Adrenal gland (tissue), 12 donors: ENCODE data around the gene C1R. TPM values are rescaled to one million over a fixed set of nuclear protein-coding genes. Genes with fewer than 3 reads are reported as not detected.

Experiments
- DNase-seq, 7 donors: peaks; one replicate each; pipeline ENCODE4 v3.0.0-alpha.2; 2019 to 2020
- H3K27ac ChIP-seq, 5 donors: fragments of 200-600 bp; sonication (generic) in 4 of 5; 1 replicate in 3 of 5; 2 replicates in 2 of 5; pipeline versions ENCODE4 v1.5.1 to v1.8.0; 2016 to 2020; ENCODE audit warnings: mild to moderate bottlenecking in 1 of 5
- H3K27me3 ChIP-seq: fragments of 200-600 bp; 2 replicates; pipeline ENCODE4 v1.8.0; 2021
- H3K36me3 ChIP-seq, 2 donors: fragments of 200-600 bp; replicated peaks in 1 of 2; 1 replicate in 1 of 2; 2 replicates in 1 of 2; pipeline versions ENCODE4 v1.5.1 to v1.8.0; 2018 to 2022
- H3K4me1 ChIP-seq, 2 donors: fragments of 200-600 bp; replicated peaks in 1 of 2; 1 replicate in 1 of 2; 2 replicates in 1 of 2; pipeline versions ENCODE4 v1.5.1 to v1.8.0; 2018 to 2021
- H3K4me3 ChIP-seq, 4 donors: fragments of 200-600 bp; sonication (generic) in 3 of 4; one replicate each; pipeline ENCODE4 v1.5.1; 2016 to 2018
- H3K9me3 ChIP-seq, 3 donors: fragments of 200-600 bp; sonication (generic) in 1 of 3; replicated peaks in 1 of 3; 1 replicate in 2 of 3; 2 replicates in 1 of 3; pipeline versions ENCODE4 v1.5.1 to v1.8.0; 2016 to 2021
- POLR2A ChIP-seq, 2 donors: fragments of 450-650 bp; IDR thresholded peaks; one replicate each; pipeline ENCODE4 v1.6.1; 2017; ENCODE audit warnings: antibody characterized with exemption in 2 of 2, mild to moderate bottlenecking in 2 of 2, moderate library complexity in 1 of 2
- WGBS, 4 donors: extraction: QIAGEN DNeasy Blood & Tissue Kit in 2 of 4; methylation state at CpG; one replicate each; pipeline versions ENCODE4 v1.1.5 to v1.1.7; 2013 to 2017; 5-methylcytosine and 5-hydroxymethylcytosine counted together
- intact Hi-C, 2 donors: fragments of 100-400 bp; cut with DNase I; formaldehyde crosslinking; loops; one replicate each; pipeline versions ENCODE4 v1.14.1 to v1.15.0; 2022 to 2023
- polyA plus RNA-seq, 3 donors: library from polyadenylated mRNA; stranded (reverse); fragments of 200-250 nt in 2 of 3; fragments of 350-450 nt in 1 of 3; fragmentation: Illumina TruSeq in 1 of 3; extraction: RNeasy Lipid Tissue Mini Kit (QIAGEN cat#74804) in 1 of 3; gene quantifications; one replicate each; pipeline ENCODE4 v1.2.3, GENCODE V29; 2013 to 2014
- total RNA-seq, 9 donors: library from RNA; depleted of rRNA in 4 of 9; stranded (reverse); fragments of >200 nt in 4 of 9; fragments of 120-200 nt in 1 of 9; fragmentation: NEBNext Ultra II Directional in 1 of 9; extraction: Animal tissue kit (Norgen Biotek cat#: 25700) in 1 of 9; gene quantifications; one replicate each; pipeline versions ENCODE4 v1.1.0 to v1.2.4, GENCODE V29; 2013 to 2023
- TF ChIP-seq, protein P1 (sequence below), 6 experiments: fragments of 450-650 bp in 4 of 6; fragments of 200-600 bp in 2 of 6; sonication (generic) in 1 of 6; IDR thresholded peaks; 1 replicate in 5 of 6; 2 replicates in 1 of 6; pipeline versions ENCODE4 v1.5.1 to v1.8.0; 2016 to 2021; ENCODE audit warnings: antibody characterized with exemption in 6 of 6, mild to moderate bottlenecking in 2 of 6, moderate library complexity in 1 of 6
- donor health status: healthy with polysubstance abuse.
- donor health status: Bipolar disorder and iron deficiency.
- donor health status: DM: yes; HTN: yes; CAD: no.
- donor health status: DM: no; HTN: no; CAD: no.
- donor health status: DM: no; HTN: no; CAD: no.
- donor health status: DM: yes; HTN: yes; CAD: no.

Gene C1R
- total and polyA plus RNA-seq, 12 donors, result 10.3 to 1,160 (median 366) TPM

DNA sequence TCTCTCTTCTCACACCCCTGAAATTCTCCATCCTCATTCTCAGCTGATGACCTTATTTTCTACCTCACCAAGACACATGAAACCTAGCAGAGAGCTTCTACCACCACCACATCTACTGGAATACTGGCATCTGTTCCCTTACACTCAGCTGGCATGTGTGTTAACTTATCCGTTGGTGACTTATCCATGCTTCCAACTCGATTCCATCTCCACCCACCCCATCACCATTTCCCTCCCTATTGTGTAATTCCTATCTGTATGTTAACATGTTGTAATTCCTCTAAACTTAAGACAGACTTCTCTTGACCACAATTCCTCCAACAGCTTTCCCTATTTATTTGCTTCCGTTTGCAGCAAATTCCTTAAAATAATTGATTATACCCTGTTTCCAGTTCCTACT is 16.3 kb downstream of the C1R start:
- Histone ChIP-seq H3K27ac (no peak overlapping the region), H3K9me3 (no peaks in the 10 kb centered on the region), H3K27me3 (no peaks in the 10 kb centered on the region), H3K4me3 (no peak overlapping the region), H3K36me3 (peaks cover 0 to 10% of the 10 kb centered on the region in 2 donors), H3K4me1 (peaks cover 0 to 9% of the 10 kb centered on the region in 2 donors)
- no peak for DNase-seq
- WGBS, 4 donors, result 75 to 79% (median 78%) methylated on average over 3 of the region's 3 CpGs
- intact Hi-C loops, result no loop called here
- TF ChIP-seq POLR2A (IDR thresholded peaks at IDR 0.05), result no peak
- TF ChIP-seq, protein P1, sequence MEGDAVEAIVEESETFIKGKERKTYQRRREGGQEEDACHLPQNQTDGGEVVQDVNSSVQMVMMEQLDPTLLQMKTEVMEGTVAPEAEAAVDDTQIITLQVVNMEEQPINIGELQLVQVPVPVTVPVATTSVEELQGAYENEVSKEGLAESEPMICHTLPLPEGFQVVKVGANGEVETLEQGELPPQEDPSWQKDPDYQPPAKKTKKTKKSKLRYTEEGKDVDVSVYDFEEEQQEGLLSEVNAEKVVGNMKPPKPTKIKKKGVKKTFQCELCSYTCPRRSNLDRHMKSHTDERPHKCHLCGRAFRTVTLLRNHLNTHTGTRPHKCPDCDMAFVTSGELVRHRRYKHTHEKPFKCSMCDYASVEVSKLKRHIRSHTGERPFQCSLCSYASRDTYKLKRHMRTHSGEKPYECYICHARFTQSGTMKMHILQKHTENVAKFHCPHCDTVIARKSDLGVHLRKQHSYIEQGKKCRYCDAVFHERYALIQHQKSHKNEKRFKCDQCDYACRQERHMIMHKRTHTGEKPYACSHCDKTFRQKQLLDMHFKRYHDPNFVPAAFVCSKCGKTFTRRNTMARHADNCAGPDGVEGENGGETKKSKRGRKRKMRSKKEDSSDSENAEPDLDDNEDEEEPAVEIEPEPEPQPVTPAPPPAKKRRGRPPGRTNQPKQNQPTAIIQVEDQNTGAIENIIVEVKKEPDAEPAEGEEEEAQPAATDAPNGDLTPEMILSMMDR (IDR thresholded peaks at IDR 0.05), result no peak

- Histone ChIP-seq H3K27ac (no peak overlapping the region), H3K4me3 (no peak overlapping the region), H3K27me3 (no peaks in the 10 kb centered on the region), H3K36me3 (peaks cover 0 to 5% of the 10 kb centered on the region in 2 donors), H3K9me3 (no peaks in the 10 kb centered on the region), H3K4me1 (peaks cover 0 to 9% of the 10 kb centered on the region in 2 donors)
- intact Hi-C loops, result no loop called here
- TF ChIP-seq, protein P1 (IDR thresholded peaks at IDR 0.05), result no peak
- no peak for TF ChIP-seq POLR2A (IDR thresholded peaks at IDR 0.05)
- WGBS, 4 donors, result 58 to 90% (median 83%) methylated on average over 3 of the region's 3 CpGs
- no peak for DNase-seq
These were observed 16.7 kb downstream of the C1R start for GRCh38 chr12:7075518-7075917.

DNA sequence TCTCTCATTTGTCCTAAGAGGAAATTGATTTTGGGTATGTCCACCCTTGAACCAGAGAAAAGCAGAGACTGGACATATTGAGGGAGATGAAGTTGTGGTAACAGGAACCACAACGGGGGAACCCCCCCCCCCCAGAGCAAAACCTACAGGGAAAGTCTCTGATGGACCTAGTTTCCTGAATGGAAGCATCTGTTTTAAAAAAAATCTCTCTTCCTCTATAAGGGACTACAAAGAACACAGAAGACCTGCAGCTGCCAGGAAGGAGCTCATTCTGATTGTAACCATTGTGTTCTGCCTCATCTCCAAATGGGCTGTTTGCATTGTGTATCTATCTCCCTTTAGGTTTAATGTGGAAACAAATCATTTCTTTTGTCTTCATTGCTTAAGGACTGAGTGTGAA is 18.3 kb downstream of the C1R start:
- WGBS, 4 donors, result 33 to 44% (median 35%) methylated on average over 1 of the region's 1 CpG
- TF ChIP-seq POLR2A (IDR thresholded peaks at IDR 0.05), result no peak
- H3K4me3 ChIP-seq, result no peak overlapping the region
- no peak for DNase-seq
- intact Hi-C loops, result no loop called here
- H3K9me3 ChIP-seq, result no peaks in the 10 kb centered on the region
- H3K36me3 ChIP-seq, result no peaks in the 10 kb centered on the region
- no peaks in the 10 kb centered on the region for H3K27me3 ChIP-seq
- no peaks in the 10 kb centered on the region for H3K4me1 ChIP-seq
- H3K27ac ChIP-seq, result no peak overlapping the region

DNA sequence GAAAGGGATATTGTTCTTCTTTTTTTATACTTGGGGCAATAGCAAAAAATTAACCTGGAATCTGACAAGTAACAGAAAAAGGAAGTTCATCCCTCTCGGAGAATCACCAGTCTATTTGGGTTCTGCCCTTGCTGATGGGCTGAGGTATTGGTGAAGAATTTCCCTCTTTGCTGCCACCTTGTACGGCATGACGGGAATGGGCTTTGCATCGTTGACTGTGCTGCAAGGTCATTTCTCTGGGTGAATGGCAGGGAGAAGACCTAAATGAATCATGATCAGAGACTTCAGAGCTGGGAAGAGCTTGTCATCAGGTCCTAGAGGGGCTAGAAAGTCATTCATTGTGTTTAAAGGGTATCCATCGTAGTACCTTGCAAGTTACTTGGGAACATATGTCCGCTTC is 19.7 kb downstream of the C1R start:
- Histone ChIP-seq H3K27me3 (no peaks in the 10 kb centered on the region), H3K36me3 (no peaks in the 10 kb centered on the region), H3K4me3 (no peak overlapping the region), H3K4me1 (no peaks in the 10 kb centered on the region), H3K9me3 (no peaks in the 10 kb centered on the region), H3K27ac (no peak overlapping the region)
- no peak for DNase-seq
- intact Hi-C loops, result no loop called here
- TF ChIP-seq, protein P1 (IDR thresholded peaks at IDR 0.05), result no peak
- TF ChIP-seq POLR2A (IDR thresholded peaks at IDR 0.05), result no peak
- 74 to 83% (median 78%) methylated on average over 6 of the region's 6 CpGs for WGBS, 4 donors

DNA sequence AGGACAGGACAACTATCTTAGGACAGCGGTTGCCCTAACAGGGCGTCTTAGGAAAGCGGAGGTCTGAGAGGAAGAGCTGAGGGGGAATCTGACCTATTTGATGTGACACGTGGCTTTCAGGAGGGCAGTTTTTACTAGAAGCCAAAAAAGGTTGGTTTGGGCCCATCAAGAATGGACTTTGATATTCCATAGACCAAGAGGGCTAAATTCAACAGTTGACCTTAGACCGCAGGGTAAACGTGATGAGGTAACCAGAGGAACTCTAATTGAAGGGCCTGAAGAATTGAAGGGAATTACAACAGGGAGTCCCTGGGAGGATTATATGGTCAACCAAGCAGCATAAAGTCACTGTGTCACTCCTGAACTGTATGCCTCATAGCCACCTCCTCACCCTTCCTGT is 20.2 kb downstream of the C1R start:
- no peak for TF ChIP-seq POLR2A (IDR thresholded peaks at IDR 0.05)
- TF ChIP-seq, protein P1 (IDR thresholded peaks at IDR 0.05), result no peak
- Histone ChIP-seq H3K4me1 (no peaks in the 10 kb centered on the region), H3K36me3 (no peaks in the 10 kb centered on the region), H3K27ac (no peak overlapping the region), H3K27me3 (no peaks in the 10 kb centered on the region), H3K9me3 (no peaks in the 10 kb centered on the region), H3K4me3 (no peak overlapping the region)
- intact Hi-C loops, result no loop called here
- 82 to 87% (median 85%) methylated on average over 6 of the region's 6 CpGs for WGBS, 4 donors
- no peak for DNase-seq
